WTC11 (cell line): ENCODE measurements around the gene PHOX2B. TPM values are rescaled to one million over a fixed set of nuclear protein-coding genes. Genes with fewer than 3 reads are reported as not detected.

ENCODE experiments used
- ATAC-seq: fragments of 200-7000 bp; cut with Tn5 transposase; 2 replicates; pipeline ENCODE4 v1.10.0; 2021; ENCODE audit warnings: mild to moderate bottlenecking, moderate library complexity
- CTCF ChIA-PET: fragments of 300-600 bp; sonication (Branson Sonifier 250); formaldehyde crosslinking; loops from one replicate; lab custom pipeline; 2021; ENCODE audit warnings: antibody characterized with exemption; lab: Charles Lee
- POLR2A ChIA-PET: fragments of 350-600 bp; sonication (Branson Sonifier 250); formaldehyde crosslinking; loops from one replicate; lab custom pipeline; 2021; ENCODE audit warnings: antibody characterized with exemption; lab: Charles Lee
- DNase-seq: peaks from one replicate; pipeline ENCODE4 v3.0.0; 2021; ENCODE audit warnings: low spot score
- H3K27ac Mint-ChIP-seq: 2 replicates; pipeline ENCODE4 v1.8.0; 2021; ENCODE audit warnings: mixed read lengths
- H3K27me3 Mint-ChIP-seq: 2 replicates; pipeline ENCODE4 v1.8.0; 2021; ENCODE audit warnings: low read depth, mild to moderate bottlenecking, moderate library complexity, mixed read lengths
- H3K36me3 Mint-ChIP-seq: 2 replicates; pipeline ENCODE4 v1.8.0; 2021; ENCODE audit warnings: mixed read lengths
- H3K4me1 Mint-ChIP-seq: 2 replicates; pipeline ENCODE4 v1.8.0; 2022; ENCODE audit warnings: mixed read lengths
- H3K4me3 Mint-ChIP-seq: 2 replicates; pipeline ENCODE4 v1.8.0; 2021; ENCODE audit warnings: mild to moderate bottlenecking, moderate library complexity, mixed read lengths
- H3K9me3 Mint-ChIP-seq: 2 replicates; pipeline ENCODE4 v1.8.0; 2021; ENCODE audit warnings: mixed read lengths
- MYBL2 ChIP-seq: sonication (generic); formaldehyde crosslinking; IDR thresholded peaks from 2 replicates; pipeline ENCODE4 v1.8.1; 2023; ENCODE audit warnings: mild to moderate bottlenecking, moderate library complexity, missing genetic modification reagents
- TEAD4 ChIP-seq: sonication (generic); formaldehyde crosslinking; IDR thresholded peaks from 2 replicates; pipeline ENCODE4 v1.8.0; 2022; ENCODE audit warnings: mild to moderate bottlenecking, missing genetic modification reagents
- total RNA-seq: library from RNA; stranded (reverse); gene quantifications from 3 replicates; pipeline ENCODE4 v1.2.3, GENCODE V29; 2021
- TF ChIP-seq, protein P1 (sequence below): sonication (generic); formaldehyde crosslinking; IDR thresholded peaks from 2 replicates; pipeline ENCODE4 v1.8.1; 2023; ENCODE audit warnings: mild to moderate bottlenecking, missing genetic modification reagents, moderate library complexity
- TF ChIP-seq, protein P2 (sequence below): sonication (generic); formaldehyde crosslinking; IDR thresholded peaks from 2 replicates; pipeline ENCODE4 v1.8.1; 2023; ENCODE audit warnings: mild to moderate bottlenecking, missing genetic modification reagents, moderate library complexity

PHOX2B gene
- total RNA-seq, 1 experiment from 2014 or later: not detected

DNA sequence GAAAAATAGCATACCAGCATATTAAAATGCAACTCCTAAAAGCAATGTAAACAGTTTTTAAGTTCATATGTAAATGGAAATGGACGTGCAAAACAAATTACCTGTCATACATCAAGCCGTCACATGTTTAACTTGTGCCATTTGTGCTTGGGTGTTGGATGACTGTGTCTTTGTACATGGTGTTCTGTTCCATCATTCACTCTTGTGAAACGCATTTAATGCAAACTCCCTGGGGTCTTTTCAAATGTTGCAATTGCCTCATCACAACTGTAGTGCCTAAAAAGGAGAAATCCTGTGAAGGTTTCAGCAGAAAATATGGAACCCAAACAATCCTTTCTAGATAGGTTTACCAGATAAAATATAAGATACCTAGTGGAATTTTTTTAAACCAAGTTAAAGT lies 52.4 kb downstream of the PHOX2B start:
- ATAC-seq (no peak), DNase-seq (no peak)
- ChIA-PET POLR2A (no interaction called here), CTCF (no interaction called here)
- Mint-ChIP-seq H3K27me3 (peaks cover 8% of the 10 kb centered on the region), H3K4me3 (no peak overlapping the region), H3K9me3 (no peaks in the 10 kb centered on the region), H3K4me1 (peaks cover 9% of the 10 kb centered on the region), H3K36me3 (no peaks in the 10 kb centered on the region), H3K27ac (no peak overlapping the region)
- TF ChIP-seq, protein P1, sequence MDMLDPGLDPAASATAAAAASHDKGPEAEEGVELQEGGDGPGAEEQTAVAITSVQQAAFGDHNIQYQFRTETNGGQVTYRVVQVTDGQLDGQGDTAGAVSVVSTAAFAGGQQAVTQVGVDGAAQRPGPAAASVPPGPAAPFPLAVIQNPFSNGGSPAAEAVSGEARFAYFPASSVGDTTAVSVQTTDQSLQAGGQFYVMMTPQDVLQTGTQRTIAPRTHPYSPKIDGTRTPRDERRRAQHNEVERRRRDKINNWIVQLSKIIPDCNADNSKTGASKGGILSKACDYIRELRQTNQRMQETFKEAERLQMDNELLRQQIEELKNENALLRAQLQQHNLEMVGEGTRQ (CRISPR knock-in tag): no peak
- TF ChIP-seq MYBL2 (CRISPR knock-in tag) (no peak), TEAD4 (no peak)
- TF ChIP-seq, protein P2, sequence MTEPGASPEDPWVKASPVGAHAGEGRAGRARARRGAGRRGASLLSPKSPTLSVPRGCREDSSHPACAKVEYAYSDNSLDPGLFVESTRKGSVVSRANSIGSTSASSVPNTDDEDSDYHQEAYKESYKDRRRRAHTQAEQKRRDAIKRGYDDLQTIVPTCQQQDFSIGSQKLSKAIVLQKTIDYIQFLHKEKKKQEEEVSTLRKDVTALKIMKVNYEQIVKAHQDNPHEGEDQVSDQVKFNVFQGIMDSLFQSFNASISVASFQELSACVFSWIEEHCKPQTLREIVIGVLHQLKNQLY (CRISPR knock-in tag): no peak

Other genes starting within 250 kb of the PHOX2B start
- 0.66 to 0.92 TPM (median 0.80 TPM) in 3 replicates for gene LIMCH1, start 210.6 kb downstream of the PHOX2B start, total RNA-seq
- 80.8 to 82.4 TPM (median 81.4 TPM) in 3 replicates for gene TMEM33, start 186.7 kb upstream of the PHOX2B start, total RNA-seq
- 0.09 to 0.31 TPM (median 0.14 TPM) in 3 replicates for gene DCAF4L1, start 233.0 kb upstream of the PHOX2B start, total RNA-seq
- gene SLC30A9, start 241.8 kb upstream of the PHOX2B start, total RNA-seq: 66.0 to 72.2 TPM (median 70.1 TPM) in 3 replicates